Lung (tissue), 12 donors: ENCODE results near the gene MACROD1. TPM values are rescaled to one million over a fixed set of nuclear protein-coding genes. Genes with fewer than 3 reads are reported as not detected.

Source experiments
- ATAC-seq: fragments of 200-7000 bp; cut with Tn5 transposase; one replicate; pipeline ENCODE4 v1.9.1; 2020; ENCODE audit warnings: moderate number of reproducible peaks; ENCODE audit not compliant: insufficient read depth, low FRiP score
- DNase-seq, 3 donors: peaks; one replicate each; pipeline ENCODE4 v3.0.0-alpha.2; 2013 to 2017
- H3K27ac ChIP-seq, 2 donors: one replicate each; pipeline ENCODE4 v1.5.1; 2013; ENCODE audit warnings: mild to moderate bottlenecking in 2 of 2, moderate library complexity in 2 of 2, control low read depth in 1 of 2, inconsistent platforms in 1 of 2, low read depth in 1 of 2, low read length in 1 of 2
- H3K27me3 ChIP-seq, 3 donors: one replicate each; pipeline ENCODE4 v1.5.1; 2013; ENCODE audit warnings: low read length in 2 of 3; ENCODE audit not compliant: control insufficient read depth in 3 of 3, insufficient read depth in 3 of 3
- H3K36me3 ChIP-seq, 4 donors: one replicate each; pipeline ENCODE4 v1.5.1; 2013; ENCODE audit warnings: low read length in 4 of 4, mild to moderate bottlenecking in 1 of 4, moderate library complexity in 1 of 4; ENCODE audit not compliant: control insufficient read depth in 4 of 4, insufficient read depth in 4 of 4
- H3K4me1 ChIP-seq, 5 donors: one replicate each; pipeline ENCODE4 v1.5.1; 2013; ENCODE audit warnings: low read length in 5 of 5, mild to moderate bottlenecking in 2 of 5, moderate library complexity in 1 of 5; ENCODE audit not compliant: control insufficient read depth in 5 of 5, insufficient read depth in 5 of 5
- H3K4me3 ChIP-seq: one replicate; pipeline ENCODE4 v1.5.1; 2013; ENCODE audit warnings: mild to moderate bottlenecking, control low read depth, moderate library complexity
- H3K9ac ChIP-seq, 2 donors: one replicate each; pipeline ENCODE4 v1.5.1; 2013; ENCODE audit warnings: low read length in 2 of 2, control low read depth in 1 of 2; ENCODE audit not compliant: insufficient read depth in 1 of 2
- H3K9me3 ChIP-seq, 4 donors: one replicate each; pipeline ENCODE4 v1.5.1; 2013; ENCODE audit warnings: low read length in 3 of 4, mild to moderate bottlenecking in 1 of 4, moderate library complexity in 1 of 4; ENCODE audit not compliant: control insufficient read depth in 4 of 4, insufficient read depth in 3 of 4
- WGBS, 2 donors: extraction: QIAGEN DNeasy Blood & Tissue Kit; methylation state at CpG; one replicate each; pipeline ENCODE4 v1.1.7; 2013; 5-methylcytosine and 5-hydroxymethylcytosine counted together
- polyA plus RNA-seq, 2 donors: library from polyadenylated mRNA; stranded (reverse); fragments of 200-250 nt; gene quantifications; one replicate each; pipeline ENCODE4 v1.2.1, GENCODE V29; 2013
- total RNA-seq, 2 donors: library from RNA; depleted of rRNA in 1 of 2; stranded (reverse); fragments of >200 nt in 1 of 2; gene quantifications; one replicate each; pipeline ENCODE4 v1.2.1, GENCODE V29; 2014 to 2021
- TF ChIP-seq, protein P1 (sequence below): IDR thresholded peaks from 2 replicates; pipeline ENCODE4 v1.5.1; 2012; ENCODE audit warnings: mild to moderate bottlenecking; ENCODE audit errors: control extremely low read depth, extremely low read depth
- donor health status: control.
- donor health status: control.
- donor health status: Bipolar disorder and iron deficiency.
- donor health status: healthy.
- donor health status: DM: yes; HTN: yes; CAD: no.

The MACROD1 gene
- total and polyA plus RNA-seq, 4 donors = 9.9 to 70.0 (median 19.0) TPM

GRCh38 chr11:64102005-64102738 lies 63.7 kb downstream of the MACROD1 start:
- TF ChIP-seq, protein P1, sequence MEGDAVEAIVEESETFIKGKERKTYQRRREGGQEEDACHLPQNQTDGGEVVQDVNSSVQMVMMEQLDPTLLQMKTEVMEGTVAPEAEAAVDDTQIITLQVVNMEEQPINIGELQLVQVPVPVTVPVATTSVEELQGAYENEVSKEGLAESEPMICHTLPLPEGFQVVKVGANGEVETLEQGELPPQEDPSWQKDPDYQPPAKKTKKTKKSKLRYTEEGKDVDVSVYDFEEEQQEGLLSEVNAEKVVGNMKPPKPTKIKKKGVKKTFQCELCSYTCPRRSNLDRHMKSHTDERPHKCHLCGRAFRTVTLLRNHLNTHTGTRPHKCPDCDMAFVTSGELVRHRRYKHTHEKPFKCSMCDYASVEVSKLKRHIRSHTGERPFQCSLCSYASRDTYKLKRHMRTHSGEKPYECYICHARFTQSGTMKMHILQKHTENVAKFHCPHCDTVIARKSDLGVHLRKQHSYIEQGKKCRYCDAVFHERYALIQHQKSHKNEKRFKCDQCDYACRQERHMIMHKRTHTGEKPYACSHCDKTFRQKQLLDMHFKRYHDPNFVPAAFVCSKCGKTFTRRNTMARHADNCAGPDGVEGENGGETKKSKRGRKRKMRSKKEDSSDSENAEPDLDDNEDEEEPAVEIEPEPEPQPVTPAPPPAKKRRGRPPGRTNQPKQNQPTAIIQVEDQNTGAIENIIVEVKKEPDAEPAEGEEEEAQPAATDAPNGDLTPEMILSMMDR = no peak
- H3K4me3 ChIP-seq = no peak overlapping the region
- no peaks in the 10 kb centered on the region for H3K36me3 ChIP-seq
- WGBS, 2 donors = 88 to 90% methylated on average over 15 of the region's 15 CpGs
- H3K4me1 ChIP-seq = peaks cover 0 to 16% (median 0%) of the 10 kb centered on the region in 5 donors
- H3K27ac ChIP-seq = no peak overlapping the region
- H3K9me3 ChIP-seq = no peaks in the 10 kb centered on the region
- ATAC-seq = no peak
- H3K27me3 ChIP-seq = no peaks in the 10 kb centered on the region
- DNase-seq = no peak
- no peak overlapping the region for H3K9ac ChIP-seq

GRCh38 chr11:64101461-64101860 lies 64.5 kb downstream of the MACROD1 start:
- WGBS, 2 donors = 83 to 94% methylated on average over 19 of the region's 19 CpGs
- H3K9ac ChIP-seq = no peak overlapping the region
- ATAC-seq (no peak), DNase-seq (no peak)
- no peaks in the 10 kb centered on the region for H3K36me3 ChIP-seq
- no peak overlapping the region for H3K27ac ChIP-seq
- peaks cover 0 to 15% (median 0%) of the 10 kb centered on the region in 5 donors for H3K4me1 ChIP-seq
- TF ChIP-seq, protein P1 = no peak
- H3K27me3 ChIP-seq = no peaks in the 10 kb centered on the region
- no peak overlapping the region for H3K4me3 ChIP-seq
- no peaks in the 10 kb centered on the region for H3K9me3 ChIP-seq

DNA sequence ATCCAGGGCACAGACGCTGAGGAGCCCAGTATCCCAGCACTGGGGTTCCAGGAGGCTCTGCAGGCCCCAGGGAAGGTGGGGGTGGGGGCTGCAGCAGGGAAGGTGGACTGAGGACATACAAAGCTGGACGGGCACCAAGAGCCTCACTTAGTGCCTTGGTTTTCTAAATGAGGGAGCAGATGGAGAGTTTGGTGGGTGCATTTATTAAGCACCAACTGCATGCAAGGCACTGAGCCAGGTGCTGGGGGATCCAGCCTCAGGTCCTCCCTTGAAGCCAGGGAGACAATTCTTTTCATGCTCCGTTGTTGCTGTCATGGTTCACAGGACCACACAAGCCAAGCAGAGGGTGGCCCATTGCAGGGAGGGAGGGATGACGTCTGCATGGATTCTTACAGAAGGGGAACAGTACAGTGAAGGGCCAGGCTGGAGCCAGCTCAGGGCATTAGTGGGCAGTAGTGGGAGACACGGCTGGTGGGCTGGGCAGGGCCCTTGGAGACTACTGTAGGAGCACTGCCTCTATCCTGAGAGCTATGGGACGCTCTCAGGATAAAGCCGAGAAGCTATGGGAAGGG lies 65.0 kb downstream of the MACROD1 start:
- DNase-seq = no peak
- 90 to 95% methylated on average over 7 of the region's 7 CpGs for WGBS, 2 donors
- H3K4me3 ChIP-seq = no peak overlapping the region
- no peak overlapping the region for H3K27ac ChIP-seq
- H3K27me3 ChIP-seq = no peaks in the 10 kb centered on the region
- H3K4me1 ChIP-seq = peaks cover 0 to 18% (median 3%) of the 10 kb centered on the region in 5 donors
- no peak overlapping the region for H3K9ac ChIP-seq
- ATAC-seq = no peak
- TF ChIP-seq, protein P1 = no peak
- no peaks in the 10 kb centered on the region for H3K9me3 ChIP-seq
- H3K36me3 ChIP-seq = no peaks in the 10 kb centered on the region
